ENCODE data around the gene SLAMF9. TPM values are rescaled to one million over a fixed set of nuclear protein-coding genes. Genes with fewer than 3 reads are reported as not detected.

Gene SLAMF9
- total RNA-seq, 1 experiment from 2014 or later = not detected

DNA sequence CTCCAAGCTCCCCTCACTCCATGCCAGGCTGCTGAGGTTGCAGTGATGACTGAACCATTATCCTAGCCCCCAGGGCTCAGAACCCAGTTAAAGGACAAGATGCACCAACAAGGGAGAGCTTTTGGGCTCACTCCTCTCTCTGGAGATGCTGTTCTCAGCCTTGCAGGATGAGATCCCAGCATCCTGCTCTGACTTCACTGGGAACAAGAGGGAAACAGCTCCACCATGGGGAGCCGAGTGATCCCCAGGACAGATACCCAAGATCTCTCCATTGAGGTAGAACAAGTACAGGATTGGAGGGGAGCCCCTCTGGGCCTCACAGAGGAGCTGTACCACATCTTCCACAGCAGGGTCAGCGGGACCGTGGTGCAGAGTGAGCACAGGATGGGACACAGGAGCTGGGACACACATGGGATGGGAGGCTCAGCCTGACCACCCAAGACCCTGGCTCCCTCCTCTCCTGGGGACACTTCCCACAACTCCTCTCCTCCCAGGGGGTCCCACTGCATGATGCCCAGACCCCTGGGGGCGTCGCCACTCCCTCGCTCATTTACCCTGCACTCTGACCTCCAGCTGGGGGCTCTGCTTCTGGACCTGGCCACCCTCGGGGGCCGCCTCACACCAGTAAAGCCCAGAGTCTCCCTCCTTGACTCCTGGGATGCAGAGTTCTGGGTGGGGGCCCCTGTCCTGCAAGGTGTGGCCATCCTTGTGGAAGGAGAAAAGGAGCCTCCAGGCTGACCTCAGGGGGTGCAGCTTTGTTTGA is 18.6 kb upstream of the SLAMF9 start:
- Histone ChIP-seq H3K14ac (ENCODE audit: insufficient read depth, low read length) (no peak overlapping the region), H3T11ph (ENCODE audit: low read length) (no peak overlapping the region), H3K27me3 (ENCODE audit: insufficient read depth, low read length) (no peaks in the 10 kb centered on the region), H3K4me2 (ENCODE audit: insufficient read depth, insufficient read length, low read length) (no peak overlapping the region), H3K79me1 (ENCODE audit: insufficient read depth, low read depth, low read length, poor library complexity, severe bottlenecking) (no peaks in the 10 kb centered on the region), H3K18ac (ENCODE audit: insufficient read length, low read depth, low read length) (no peak overlapping the region), H2BK120ac (ENCODE audit: low read depth, low read length, poor library complexity, severe bottlenecking) (no peak overlapping the region), H3K4me1 (ENCODE audit: insufficient read depth, low read length) (no peaks in the 10 kb centered on the region), H3K9ac (ENCODE audit: extremely low read depth, insufficient read length, low read length) (no peak overlapping the region), H4K91ac (ENCODE audit: insufficient read length, low read depth, low read length) (no peak overlapping the region), H3K4ac (ENCODE audit: low read depth, low read length) (no peak overlapping the region), H3K23me2 (ENCODE audit: insufficient read length, low read depth, low read length, poor library complexity, severe bottlenecking) (no peaks in the 10 kb centered on the region), H3K27ac (ENCODE audit: insufficient read length, low read depth, low read length) (no peak overlapping the region), H3K56ac (ENCODE audit: insufficient read length, low read depth, low read length) (no peak overlapping the region), H2BK12ac (ENCODE audit: insufficient read length, low read depth, low read length) (no peak overlapping the region), H2AFZ (ENCODE audit: low read length) (no peak overlapping the region), H4K20me1 (ENCODE audit: control insufficient read depth, insufficient read depth, insufficient read length) (no peaks in the 10 kb centered on the region), H2BK5ac (ENCODE audit: insufficient read length, low read length) (no peak overlapping the region), H2BK20ac (ENCODE audit: low read depth, low read length, poor library complexity, severe bottlenecking) (no peak overlapping the region), H2AK5ac (ENCODE audit: insufficient read length, low read length) (no peak overlapping the region), H2BK15ac (ENCODE audit: low read depth, low read length) (no peak overlapping the region), H3K79me2 (ENCODE audit: insufficient read depth, low read length) (no peaks in the 10 kb centered on the region), H4K8ac (replicated peaks; ENCODE audit: insufficient read length, low read depth, low read length) (no peak overlapping the region), H3K9me3 (ENCODE audit: control insufficient read depth, low read depth, low read length) (no peaks in the 10 kb centered on the region), H4K5ac (ENCODE audit: insufficient read length, low read depth, low read length) (no peak overlapping the region), H3K23ac (ENCODE audit: insufficient read length, low read depth, low read length) (no peak overlapping the region)
- no peaks in the 10 kb centered on the region for H3K36me3 Mint-ChIP-seq (ENCODE audit: insufficient read depth in 1 of 3, low read depth in 3 of 3)
- DNase-seq = no peak
- H3K27me3 Mint-ChIP-seq (ENCODE audit: low read depth) = peaks cover 9% of the 10 kb centered on the region
- no peak overlapping the region for H3K4me3 Mint-ChIP-seq
- no peak for TF ChIP-seq CTCF (conservative IDR thresholded peaks at IDR 0.05)
- WGBS (ENCODE audit: extremely low coverage, insufficient read length, low lambda C conversion rate) = no CpG with 5 or more reads among the region's 8 CpGs
- H3K27ac Mint-ChIP-seq = no peak overlapping the region
- H3K9me3 Mint-ChIP-seq = no peaks in the 10 kb centered on the region
- peaks cover 0 to 7% of the 10 kb centered on the region in 2 experiments; a peak in 1 of 4 replicates for H3K4me1 Mint-ChIP-seq

Measured in H9 (cell line).